ENCODE results near the gene APBA2.

- TF ChIP-seq, protein P1, sequence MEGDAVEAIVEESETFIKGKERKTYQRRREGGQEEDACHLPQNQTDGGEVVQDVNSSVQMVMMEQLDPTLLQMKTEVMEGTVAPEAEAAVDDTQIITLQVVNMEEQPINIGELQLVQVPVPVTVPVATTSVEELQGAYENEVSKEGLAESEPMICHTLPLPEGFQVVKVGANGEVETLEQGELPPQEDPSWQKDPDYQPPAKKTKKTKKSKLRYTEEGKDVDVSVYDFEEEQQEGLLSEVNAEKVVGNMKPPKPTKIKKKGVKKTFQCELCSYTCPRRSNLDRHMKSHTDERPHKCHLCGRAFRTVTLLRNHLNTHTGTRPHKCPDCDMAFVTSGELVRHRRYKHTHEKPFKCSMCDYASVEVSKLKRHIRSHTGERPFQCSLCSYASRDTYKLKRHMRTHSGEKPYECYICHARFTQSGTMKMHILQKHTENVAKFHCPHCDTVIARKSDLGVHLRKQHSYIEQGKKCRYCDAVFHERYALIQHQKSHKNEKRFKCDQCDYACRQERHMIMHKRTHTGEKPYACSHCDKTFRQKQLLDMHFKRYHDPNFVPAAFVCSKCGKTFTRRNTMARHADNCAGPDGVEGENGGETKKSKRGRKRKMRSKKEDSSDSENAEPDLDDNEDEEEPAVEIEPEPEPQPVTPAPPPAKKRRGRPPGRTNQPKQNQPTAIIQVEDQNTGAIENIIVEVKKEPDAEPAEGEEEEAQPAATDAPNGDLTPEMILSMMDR (conservative IDR thresholded peaks at IDR 0.05; ENCODE audit: low read depth, low read length) = no peak
- TF ChIP-seq EZH2 (IDR thresholded peaks at IDR 0.05; ENCODE audit: borderline replicate concordance, low read depth, low read length, poor library complexity, severe bottlenecking) = no peak
These were observed 98.9 kb downstream of the APBA2 start for GRCh38 chr15:28984421-28985315.
